ENCODE data around the gene ARHGAP19.
"Not testable (repeated sequence)": the region's sequence is repeated elsewhere in the genome, so short reads cannot be mapped to it uniquely, and the experiment has no call there.

Gene ARHGAP19

DNA sequence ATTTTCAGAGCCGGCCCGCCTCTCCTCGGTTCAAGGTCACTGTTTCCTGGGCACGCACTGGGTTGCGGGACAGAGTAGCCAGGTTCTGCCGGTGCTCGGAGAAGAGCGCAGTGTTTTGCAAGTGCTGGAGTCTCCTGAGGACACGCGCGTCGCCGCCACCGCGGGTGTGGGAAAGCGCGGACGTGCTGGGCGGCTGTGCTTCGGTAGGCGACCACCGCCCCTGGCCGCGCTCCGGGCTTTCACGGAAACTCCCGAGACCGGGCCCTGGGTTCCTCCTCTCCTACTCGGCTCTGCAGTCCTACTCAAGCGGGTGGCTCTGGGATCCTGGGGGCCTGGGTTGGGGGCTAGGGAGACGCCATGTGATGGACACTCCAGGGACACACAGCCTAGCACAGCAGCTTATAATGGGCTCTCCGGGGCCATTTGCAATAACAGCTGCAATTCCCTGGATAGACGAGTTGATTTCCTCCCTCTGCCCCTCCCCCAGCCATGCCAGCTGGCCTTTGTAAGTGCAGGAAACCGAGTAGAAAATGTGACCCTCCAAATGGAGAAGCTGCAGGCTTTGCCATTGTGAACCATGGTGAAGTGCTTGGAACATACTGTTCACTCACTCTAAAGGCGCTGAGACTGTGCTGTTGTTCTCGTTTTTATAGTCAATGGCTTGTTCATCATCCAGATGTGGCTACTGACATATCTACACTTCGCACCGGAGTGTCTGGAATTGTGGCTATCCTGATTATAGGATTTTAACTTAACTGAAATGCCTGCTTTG, 28.8 kb upstream of the ARHGAP19 start:
- DNase-seq (ENCODE audit: low read depth in 2 of 2), result no peak

DNA sequence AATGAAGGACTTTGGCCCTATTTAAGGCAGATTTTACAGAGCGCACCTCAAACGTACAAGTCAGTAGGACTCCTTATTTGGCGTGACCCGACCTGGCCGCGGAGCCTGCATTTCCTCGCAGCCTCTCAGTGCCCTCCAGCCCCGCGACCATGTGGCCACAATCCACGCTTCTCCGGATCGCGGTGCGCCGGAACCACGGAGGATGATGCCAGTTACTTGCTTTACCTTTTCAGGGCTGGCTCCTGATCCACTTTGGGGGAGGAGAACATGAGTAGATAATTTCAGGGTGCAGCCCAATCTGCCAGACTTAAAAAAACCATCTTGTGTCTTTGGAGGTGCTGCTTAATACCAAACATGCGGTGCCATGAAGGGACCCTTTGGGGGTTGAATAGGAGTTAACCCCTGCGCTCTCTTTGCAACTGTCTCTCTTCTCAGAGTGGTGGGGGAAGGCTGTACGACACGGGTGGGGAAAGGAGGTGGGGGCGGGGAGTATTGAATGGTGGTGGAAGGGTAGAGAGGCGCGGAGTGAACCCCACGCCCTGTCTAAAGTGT, 28.1 kb upstream of the ARHGAP19 start:
- no peak for DNase-seq (ENCODE audit: low read depth in 2 of 2)

DNA sequence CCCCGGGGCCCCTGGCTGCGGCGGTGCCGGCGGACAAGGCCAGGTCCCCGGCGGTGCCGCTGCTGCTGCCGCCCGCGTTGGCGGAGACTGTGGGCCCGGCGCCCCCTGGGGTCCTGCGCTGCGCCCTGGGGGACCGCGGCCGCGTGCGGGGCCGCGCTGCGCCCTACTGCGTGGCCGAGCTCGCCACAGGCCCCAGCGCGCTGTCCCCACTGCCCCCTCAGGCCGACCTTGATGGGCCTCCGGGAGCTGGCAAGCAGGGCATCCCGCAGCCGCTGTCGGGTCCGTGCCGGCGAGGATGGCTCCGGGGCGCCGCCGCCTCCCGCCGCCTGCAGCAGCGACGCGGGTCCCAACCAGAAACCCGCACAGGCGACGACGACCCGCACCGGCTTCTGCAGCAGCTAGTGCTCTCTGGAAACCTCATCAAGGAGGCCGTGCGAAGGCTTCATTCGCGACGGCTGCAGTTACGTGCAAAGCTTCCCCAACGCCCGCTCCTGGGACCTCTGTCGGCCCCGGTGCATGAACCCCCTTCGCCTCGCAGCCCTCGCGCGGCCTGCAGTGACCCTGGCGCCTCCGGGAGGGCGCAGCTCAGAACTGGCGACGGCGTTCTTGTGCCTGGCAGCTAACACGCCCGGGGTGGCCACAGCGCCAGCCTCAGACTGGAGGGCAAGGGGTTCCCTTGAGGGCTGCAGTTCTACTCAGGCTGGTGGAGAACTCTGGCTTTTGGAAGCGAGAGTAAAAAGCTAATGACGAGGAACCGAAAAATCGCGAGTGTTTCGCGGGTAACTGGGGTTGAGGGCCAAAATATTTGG, 27.4 kb upstream of the ARHGAP19 start:
- DNase-seq (ENCODE audit: low read depth in 2 of 2), result peak; percentile 25 to 38

DNA sequence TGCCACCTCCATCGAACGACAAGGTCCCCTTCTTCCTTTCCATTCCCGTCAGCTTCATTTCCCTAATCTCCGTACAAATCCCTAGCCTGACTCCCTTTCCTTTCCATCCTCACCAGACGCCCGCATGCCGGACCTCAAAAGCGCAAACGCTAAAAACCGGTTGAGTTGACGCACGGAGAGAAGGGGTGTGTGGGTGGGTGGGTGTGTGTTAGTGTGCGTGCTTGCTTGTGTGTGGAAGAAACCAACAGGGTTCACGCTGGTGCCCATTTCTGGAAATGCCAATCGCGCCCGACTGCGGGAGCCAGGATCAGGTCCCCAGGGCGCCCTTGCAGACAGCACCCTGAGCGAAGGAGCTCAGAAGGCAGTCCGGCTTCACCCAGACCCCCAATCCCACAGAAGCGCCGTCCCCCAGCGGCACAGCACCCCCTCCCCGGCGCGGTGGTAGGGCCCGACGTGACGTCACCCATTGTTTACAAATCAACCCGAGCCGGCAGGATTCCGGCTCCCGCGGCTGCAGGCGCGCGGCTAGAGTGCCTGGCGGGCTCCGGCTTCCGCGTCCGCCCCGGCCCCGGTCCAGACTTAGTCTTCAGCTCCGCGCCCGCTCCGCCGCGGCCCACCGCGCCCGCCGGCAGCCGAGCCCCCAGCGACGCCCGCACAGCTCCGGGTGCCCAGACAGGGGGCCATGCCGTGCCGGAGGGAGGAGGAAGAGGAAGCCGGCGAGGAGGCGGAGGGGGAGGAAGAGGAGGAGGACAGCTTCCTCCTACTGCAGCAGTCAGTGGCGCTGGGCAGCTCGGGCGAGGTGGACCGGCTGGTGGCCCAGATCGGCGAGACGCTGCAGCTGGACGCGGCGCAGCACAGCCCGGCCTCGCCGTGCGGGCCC, 26.6 kb upstream of the ARHGAP19 start, which contains the start of gene FRAT1:
Gene FRAT1 (plus strand): TSS at position 500 of the 880 bp plus-strand sequence. CDS start 183 bp downstream, at position 683.
- DNase-seq (ENCODE audit: low read depth in 2 of 2), result peak; percentile 73 to 75

DNA sequence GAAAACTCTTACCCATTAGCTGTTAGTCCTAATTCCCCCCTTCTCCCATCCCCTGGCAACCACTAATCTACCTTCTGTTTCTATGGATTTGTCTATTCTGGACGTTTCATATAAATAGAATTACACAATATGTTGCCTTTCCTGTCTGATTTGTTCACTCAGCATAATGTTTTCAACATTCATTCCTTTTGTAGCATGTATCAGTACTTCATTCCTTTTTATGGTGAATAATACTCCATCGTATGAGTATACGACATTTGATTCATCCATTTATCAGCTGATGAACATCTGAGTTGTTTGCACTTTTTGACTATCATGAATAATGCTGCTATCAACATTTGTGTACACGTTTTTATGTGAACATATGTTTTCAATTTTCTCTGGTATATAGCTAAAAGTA, 22.2 kb upstream of the ARHGAP19 start:
- no peak for DNase-seq (ENCODE audit: low read depth in 2 of 2)

DNA sequence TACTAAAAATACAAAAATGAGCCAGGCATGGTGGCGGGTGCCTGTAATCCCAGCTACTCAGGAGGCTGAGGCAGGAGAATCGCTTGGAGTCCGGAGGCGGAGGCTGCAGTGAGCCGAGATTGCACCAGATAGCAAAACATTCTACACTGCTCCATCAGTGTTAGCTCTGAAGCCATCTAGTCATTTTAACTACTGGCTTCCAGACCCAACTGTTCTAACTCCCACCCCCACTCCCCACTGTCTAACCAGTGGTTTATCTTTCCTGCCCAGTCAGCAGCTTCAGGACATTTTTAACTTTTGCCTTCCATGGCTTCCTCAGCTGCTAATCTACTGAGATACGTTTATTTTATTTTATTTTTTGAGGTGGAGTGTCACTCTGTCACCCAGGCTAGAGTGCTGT, 20.5 kb upstream of the ARHGAP19 start:
- no peak for DNase-seq (ENCODE audit: low read depth in 2 of 2)

DNA sequence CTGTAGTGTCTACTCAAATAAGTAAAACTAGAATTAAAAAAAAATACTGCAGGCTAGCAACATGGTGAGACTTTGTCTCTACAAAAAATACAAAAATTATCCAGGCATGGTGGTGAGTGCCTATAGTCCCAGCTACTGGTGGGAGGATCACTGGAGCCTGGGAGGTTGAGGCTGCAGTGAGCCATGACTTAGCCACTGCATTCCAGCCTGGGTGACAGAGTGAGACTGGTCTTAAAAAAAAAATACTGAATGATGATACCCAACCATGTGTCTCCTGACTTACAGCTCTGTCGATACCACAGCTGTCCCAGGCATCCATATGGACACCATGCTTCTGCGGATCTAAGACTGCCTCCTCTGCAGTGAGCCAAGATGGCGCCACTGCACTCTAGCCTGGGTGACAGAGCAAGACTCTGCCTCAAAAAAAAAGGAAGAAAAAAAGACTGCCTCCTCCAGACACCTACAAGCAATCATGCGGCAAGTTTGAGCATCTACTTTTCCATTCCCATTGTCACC, 18.7 kb upstream of the ARHGAP19 start:
- no peak for DNase-seq (ENCODE audit: low read depth in 2 of 2)

DNA sequence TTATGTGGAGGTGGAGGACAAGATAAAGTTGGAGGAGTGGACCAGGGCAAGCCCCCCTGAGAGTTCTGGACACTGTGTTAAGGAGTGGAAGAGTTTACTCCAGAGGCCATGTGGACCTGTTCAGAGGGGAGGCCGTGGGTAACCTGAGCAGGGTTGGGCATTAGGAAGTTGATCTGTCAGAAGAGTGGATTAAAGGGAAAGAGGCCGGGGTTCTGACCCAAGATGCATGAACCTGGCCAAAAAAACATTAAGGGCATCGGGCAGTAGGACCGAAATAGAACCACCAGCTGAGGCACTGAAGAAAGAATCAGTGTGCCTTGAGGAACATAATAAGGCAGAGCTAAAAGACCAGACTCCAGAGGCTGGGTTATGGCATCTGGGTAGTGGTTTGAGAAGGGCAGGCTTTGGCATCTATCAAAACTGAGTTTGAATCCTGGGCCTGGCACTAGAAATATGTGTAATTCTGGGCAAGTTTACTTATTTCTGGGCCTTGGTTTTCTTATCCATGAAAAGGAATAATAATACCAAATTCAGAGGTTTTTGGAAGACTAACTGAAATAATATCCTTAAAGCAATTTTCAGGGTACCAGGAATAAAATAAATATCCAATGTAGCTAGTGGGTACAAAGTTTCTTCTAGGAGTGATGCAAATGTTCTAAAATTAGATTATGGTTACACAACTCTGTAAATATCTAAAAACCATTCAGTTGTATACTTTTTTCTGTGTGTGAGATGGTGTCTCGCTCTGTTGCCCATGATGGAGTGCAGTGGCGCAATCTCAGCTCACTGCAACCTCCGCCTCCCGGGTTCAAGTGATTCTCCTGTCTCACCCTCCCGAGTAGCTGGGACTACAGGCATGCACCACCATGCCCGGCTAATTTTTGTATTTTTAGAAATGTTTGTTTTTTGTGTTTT, 15.7 kb upstream of the ARHGAP19 start:
- DNase-seq (ENCODE audit: low read depth in 2 of 2), result no peak

DNA sequence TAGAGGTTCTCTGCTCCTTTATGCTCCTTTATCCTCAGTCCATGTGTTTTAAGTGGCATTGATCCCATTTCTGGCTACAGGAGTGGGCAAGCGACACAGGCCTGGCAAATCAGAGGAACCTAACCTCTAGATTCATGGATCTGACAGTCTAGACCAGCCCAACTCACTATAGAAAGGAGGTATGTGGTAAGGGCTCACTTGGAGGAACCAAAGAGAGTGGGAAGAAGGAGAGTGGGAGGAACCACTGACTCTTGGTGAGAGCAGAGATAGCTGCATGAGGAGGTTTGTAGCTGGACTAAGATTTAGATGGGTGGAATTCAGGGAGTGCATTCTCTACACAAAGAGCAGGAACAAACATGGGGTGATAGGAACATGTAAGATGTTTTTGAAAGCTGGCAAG, 15.0 kb upstream of the ARHGAP19 start:
- DNase-seq (ENCODE audit: low read depth in 2 of 2), result no peak

DNA sequence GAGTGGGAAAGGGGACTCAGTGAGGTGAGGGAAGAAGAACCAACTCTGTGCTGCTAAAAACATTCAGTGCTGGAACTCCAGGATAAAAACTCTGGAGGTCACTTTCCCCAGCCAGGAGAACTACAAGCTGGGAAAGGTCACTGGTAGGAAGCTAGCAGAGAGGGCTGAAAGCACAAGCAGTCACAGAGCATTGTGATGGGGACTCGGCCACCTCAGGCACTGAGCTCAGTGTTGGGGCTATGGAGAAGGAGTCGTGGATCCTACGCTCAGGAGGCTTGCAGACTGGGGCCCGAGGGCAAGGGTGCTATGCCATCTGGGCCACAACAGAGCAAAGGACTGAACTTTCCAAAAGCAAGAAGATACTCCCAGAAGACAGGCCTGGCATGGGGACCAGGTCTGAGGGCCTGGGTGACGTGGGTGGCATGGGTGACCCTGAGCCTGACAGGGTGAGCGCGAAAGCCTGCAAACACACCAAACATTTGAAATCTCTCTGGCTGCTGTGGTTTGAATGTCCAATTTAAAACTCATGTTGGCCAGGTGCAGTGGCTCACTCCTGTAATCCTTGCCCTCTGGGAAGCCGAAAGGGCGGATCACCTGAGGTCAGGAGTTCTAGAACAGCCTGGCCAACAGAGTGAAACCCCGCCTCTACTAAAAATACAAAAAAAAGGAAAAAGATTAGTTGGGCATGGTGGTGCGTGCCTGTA, 9.8 kb upstream of the ARHGAP19 start:
- no peak for DNase-seq (ENCODE audit: low read depth in 2 of 2)

DNA sequence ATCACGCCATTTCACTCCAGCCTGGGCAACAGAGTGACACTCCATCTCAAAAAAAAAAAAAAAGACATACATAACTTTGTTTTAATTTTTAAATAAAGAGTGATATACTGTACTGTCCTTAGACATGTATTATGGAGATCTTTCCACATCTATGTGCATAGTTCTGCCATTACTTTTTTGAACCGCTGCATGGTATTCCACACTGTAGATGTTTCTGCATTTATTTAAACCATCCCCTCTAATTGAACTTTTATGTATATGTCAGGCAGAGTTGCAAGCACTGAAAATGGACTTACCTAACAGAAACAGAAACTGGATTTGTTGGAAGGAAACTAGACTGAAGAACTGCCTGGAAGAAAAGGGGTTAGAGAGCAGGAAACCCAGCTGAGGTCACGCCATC, 8.5 kb upstream of the ARHGAP19 start:
- no peak for DNase-seq (ENCODE audit: low read depth in 2 of 2)

DNA sequence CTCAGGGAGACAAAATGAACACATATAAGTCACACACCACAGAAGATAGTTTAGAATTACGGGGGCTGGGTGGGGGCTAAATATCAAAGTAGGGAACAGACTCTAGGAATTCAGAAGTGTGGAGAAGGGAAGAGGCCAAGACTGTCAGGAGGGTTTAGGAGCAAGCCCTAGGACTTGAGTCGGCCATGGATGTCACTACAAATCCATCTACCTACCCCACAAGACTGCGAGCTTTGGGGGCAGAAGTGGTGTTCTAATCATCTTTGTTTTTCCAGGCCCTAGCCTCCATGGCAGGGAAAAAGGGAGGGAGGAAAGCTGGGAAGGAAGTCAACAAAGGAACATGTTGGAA, 5.8 kb upstream of the ARHGAP19 start:
- DNase-seq (ENCODE audit: low read depth in 2 of 2), result no peak

DNA sequence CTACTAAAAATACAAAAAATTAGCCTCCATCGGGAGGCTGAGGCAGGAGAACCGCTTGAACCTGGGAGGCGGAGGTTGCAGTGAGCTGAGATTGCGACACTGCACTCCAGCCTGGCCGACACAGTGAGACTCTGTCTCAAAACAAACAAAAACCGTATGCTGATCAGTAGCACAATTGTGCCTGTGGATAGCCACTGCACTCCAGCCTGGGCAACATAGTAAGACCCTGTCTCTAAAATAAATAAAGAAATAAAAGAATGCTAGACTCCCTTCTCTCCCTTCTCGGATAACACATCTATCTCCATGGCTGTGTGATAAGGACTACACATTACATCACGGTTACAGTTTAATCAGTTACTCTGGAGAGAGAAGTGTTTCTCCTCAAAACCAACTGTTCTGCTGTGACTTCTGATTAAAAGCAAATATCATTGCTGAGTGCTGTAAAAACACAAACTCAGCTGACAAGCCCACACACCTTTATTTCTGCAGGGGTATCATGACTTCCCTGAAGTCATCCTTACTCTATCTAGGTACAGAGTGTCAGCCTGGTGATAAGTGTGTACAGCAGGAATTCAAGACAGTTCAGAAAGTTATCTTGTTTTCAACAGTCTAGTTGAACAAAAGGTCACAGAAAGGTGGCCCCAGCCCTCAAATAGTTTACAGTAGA, 5.3 kb upstream of the ARHGAP19 start:
- no peak for DNase-seq (ENCODE audit: low read depth in 2 of 2)

DNA sequence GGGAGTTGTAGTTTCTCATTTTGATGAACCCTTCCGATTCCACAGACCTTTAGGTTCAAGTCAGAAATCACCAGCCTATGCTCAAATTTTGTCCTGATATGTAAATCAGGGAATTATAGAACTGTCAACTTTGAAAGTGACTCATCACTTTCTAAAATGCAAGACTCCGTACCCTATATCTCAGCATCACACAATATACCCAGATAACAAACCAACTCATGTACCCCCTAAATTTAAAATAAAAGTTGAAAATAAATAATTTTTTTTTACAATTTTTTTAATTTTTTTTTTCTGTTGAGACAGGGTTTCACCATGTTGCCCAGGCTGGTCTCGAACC, 393 bp upstream of the ARHGAP19 start:
- DNase-seq (ENCODE audit: low read depth in 2 of 2), result no peak

DNA sequence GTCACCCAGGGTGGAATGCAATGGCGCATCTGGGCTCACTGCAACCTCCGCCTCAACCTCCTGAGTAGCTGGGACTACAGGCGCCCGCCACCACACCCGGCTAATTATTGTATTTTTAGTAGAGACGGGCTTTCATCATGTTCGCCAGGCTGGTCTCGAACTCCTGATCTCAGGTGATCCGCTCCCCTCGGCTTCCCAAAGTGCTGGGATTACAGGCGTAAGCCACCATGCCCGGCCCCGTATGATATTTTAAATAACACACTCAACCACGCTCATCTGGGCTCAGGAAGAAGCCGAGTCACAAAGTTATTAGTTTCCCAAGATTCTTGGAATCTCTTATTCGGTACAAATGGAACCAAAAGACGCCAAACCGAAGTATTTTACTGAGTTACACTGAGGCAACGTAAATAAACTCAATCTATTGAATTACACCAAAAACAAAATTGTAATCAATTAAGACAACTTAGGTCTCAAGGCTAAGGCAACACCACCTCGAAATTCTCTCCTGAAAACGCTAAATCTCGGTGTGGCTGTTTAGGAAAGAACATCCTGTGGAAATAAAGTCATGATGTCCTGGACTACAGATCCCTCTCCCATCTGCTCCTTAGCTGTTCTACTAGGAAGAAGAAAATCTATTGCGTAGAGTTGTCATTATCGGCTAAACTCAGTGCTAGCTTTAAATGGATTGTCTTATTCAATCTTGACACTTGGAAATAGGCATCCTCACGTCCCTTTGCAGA, 910 bp downstream of the ARHGAP19 start:
- DNase-seq (ENCODE audit: low read depth in 2 of 2), result no peak

DNA sequence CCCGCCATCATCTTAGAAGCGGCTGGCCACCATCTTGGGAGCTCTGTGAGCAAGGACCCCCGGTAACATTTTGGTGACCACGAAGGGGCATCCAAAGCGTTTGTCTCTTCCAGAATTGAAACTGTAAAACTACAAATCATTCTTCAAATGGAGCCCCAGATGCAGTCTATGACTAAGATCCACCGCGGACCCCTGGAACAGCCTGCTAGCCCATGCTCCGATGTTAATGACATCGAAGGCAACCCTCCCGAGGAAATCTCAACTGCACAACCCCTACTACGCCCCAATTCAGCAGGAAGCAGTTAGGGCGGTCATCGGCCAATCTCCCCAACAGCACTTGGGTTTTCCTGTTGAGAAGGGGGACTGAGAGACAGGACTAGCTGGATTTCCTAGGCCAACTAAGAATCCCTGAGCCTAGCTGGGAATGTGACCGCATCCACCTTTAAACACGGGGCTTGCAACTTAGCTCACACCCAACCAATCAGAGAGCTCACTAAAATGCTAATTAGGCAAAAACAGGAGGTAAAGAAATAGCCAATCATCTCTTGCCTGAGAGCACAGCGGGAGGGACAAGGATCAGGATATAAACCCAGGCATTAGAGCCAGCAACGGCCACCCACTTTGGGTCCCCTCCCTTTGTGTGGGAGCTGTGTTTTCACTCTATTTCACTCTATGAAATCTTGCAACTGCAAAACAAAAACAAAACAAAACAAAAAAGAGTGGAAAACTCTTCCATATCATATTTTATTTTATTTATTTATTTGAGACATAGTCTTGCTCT, 1.7 kb downstream of the ARHGAP19 start:
- not testable (repeated sequence) for DNase-seq (ENCODE audit: low read depth in 2 of 2)

DNA sequence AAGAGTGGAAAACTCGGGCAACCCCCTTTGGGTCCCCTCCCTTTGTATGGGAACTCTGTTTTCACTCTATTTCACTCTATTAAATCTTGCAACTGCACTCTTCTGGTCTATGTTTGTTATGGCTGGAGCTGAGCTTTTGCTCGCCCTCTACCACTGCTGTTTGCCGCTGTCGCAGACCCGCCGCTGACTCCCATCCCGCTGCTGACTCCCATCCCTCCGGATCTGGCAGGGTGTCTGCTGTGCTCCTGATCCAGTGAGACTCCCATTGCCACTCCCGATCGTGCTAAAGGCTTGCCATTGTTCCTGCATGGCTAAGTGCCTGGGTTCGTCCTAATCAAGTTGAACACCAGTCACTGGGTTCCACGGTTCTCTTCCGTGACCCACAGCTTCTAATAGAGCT, 2.4 kb downstream of the ARHGAP19 start:
- DNase-seq (ENCODE audit: low read depth in 2 of 2), result not testable (repeated sequence)

DNA sequence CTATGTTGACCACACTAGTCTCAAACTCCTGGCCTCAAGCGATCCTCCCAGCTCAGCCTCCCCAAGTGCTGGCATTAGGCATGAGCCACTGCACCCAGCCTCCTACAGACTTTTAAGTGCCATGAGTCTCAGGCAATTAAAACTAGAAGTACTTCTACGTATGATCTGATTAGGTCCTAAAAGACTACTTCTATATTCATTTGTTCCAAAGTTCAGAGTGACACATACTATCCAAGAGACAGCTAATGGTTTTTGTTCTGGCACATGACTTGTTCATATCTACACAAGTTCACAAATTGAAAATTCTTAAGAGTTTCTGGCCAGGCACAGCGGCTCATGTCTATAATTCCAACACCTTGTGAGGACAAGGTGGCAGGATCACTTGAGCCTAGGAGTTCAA, 11.7 kb downstream of the ARHGAP19 start:
- DNase-seq (ENCODE audit: low read depth in 2 of 2), result no peak
